HG02943 (cell line): Measurements from ENCODE around the gene FADS1.

Experiments used
- ATAC-seq: cut with Tn5 transposase; IDR thresholded peaks from one replicate; pipeline ENCODE4 v1.9.1; 2021; ENCODE audit warnings: mild to moderate bottlenecking, low read depth, moderate library complexity; ENCODE audit not compliant: unreplicated experiment

Gene FADS1

GRCh38 chr11:61846362-61847020 is 29.7 kb upstream of the FADS1 start:
- no peak for ATAC-seq

GRCh38 chr11:61844909-61845565 is 28.2 kb upstream of the FADS1 start:
- ATAC-seq = no peak

GRCh38 chr11:61842528-61842820 is 25.7 kb upstream of the FADS1 start:
- ATAC-seq = no peak

- ATAC-seq = no peak
Observed at GRCh38 chr11:61841636-61842527, 25.1 kb upstream of the FADS1 start.

GRCh38 chr11:61840371-61840770 is 23.6 kb upstream of the FADS1 start:
- no peak for ATAC-seq

- ATAC-seq = no peak
Observed at GRCh38 chr11:61839742-61840141, 22.9 kb upstream of the FADS1 start.

- no peak for ATAC-seq
Observed at GRCh38 chr11:61838921-61839320, 22.1 kb upstream of the FADS1 start.

GRCh38 chr11:61838501-61838900 is 21.7 kb upstream of the FADS1 start:
- ATAC-seq = no peak

GRCh38 chr11:61837411-61838005 is 20.7 kb upstream of the FADS1 start:
- ATAC-seq = no peak

GRCh38 chr11:61836193-61836592 is 19.4 kb upstream of the FADS1 start:
- ATAC-seq = no peak

- ATAC-seq = peak; percentile 64
Observed at GRCh38 chr11:61834278-61835048, 17.7 kb upstream of the FADS1 start.

- ATAC-seq = no peak
Observed at GRCh38 chr11:61833926-61834277, 17.1 kb upstream of the FADS1 start.

GRCh38 chr11:61833471-61833870 is 16.7 kb upstream of the FADS1 start:
- no peak for ATAC-seq

GRCh38 chr11:61832754-61833153 is 16.0 kb upstream of the FADS1 start:
- no peak for ATAC-seq

- ATAC-seq = no peak
Observed at GRCh38 chr11:61832207-61832606, 15.4 kb upstream of the FADS1 start.

- ATAC-seq = no peak
Observed at GRCh38 chr11:61830237-61831105, 13.7 kb upstream of the FADS1 start.

- ATAC-seq = no peak
Observed at GRCh38 chr11:61829806-61830205, 13.0 kb upstream of the FADS1 start.

- ATAC-seq = no peak
Observed at GRCh38 chr11:61828629-61829407, 12.0 kb upstream of the FADS1 start.

GRCh38 chr11:61828379-61828628 is 11.5 kb upstream of the FADS1 start:
- ATAC-seq = no peak
